ENCODE data around the gene CKS1B. TPM values are rescaled to one million over a fixed set of nuclear protein-coding genes. Genes with fewer than 3 reads are reported as not detected.
A peak's percentile ranks its signal among the peaks of the same experiment; 100 is the strongest.

CKS1B gene
- polyA plus RNA-seq, 2 of the 4 experiments (the other 2 are of a cell fraction) = 356 to 725 TPM

DNA sequence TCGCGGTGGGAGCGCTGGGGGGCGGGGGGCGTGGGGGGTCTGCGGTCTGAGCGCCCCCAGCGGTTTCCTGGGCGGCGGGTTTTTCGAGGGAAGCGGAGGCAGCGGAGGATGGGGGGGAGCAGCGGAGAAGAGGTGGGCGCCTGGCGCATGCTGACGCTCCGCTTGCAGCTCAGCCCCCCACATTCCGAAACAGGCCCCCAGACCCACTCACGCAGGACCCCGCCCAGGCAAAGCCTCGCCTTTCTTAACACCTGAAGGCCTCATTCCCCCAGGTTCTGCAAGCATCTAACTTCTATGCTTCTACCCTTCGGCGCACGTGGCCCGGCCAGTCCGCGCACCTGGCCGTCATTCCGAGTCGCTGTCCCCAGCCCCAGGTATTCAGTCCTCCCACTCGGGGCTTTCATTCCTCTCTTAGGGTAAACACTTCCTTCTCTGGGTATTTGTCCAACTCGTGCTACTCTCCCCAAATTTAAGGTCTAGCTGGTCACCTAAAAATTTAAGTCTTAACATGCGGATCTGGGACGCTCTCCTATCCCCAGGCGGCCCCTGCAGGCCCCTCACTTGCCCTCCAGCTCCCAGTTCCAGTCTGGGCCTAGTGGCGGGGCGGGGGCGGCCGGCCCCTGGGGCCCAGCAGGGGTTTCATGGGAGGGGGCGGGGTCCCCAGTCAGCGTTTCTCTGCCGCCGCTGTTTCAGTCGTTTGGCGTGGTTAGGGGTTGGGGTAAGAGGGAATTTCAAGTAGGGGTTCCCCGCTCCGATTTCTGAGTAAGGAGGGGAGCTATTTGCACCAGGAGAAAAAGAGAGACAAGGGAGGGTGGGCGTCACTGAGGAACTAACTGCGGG lies 25.3 kb downstream of the CKS1B start:
- Histone ChIP-seq H3K9me3 (no peaks in the 10 kb centered on the region), H3K27ac (peak overlapping the region; percentile 98 to 100), H3K4me3 (peak overlapping the region; percentile 80), H3K4me1 (peaks cover 32% of the 10 kb centered on the region), H3K4me2 (peak overlapping the region; percentile 99)
- DNase-seq (ENCODE audit: low read depth in 1 of 2, low spot score in 1 of 2) (peak in 1 of 2 experiments; percentile 50), ATAC-seq (no peak), FAIRE-seq (no peak)
- TF ChIP-seq RCOR1 (IDR thresholded peaks at IDR 0.05; ENCODE audit: low read depth, low read length) = no peak
- TF ChIP-seq, protein P1, sequence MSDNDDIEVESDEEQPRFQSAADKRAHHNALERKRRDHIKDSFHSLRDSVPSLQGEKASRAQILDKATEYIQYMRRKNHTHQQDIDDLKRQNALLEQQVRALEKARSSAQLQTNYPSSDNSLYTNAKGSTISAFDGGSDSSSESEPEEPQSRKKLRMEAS (IDR thresholded peaks at IDR 0.05) = peak; percentile 75
- ChIA-PET CTCF (interaction anchor here (0.5 to 1.5 kb wide), 4 partner anchors 85 to 469 kb away, joined by 3 to 4 read pairs (median 3); no protein-coding TSS in a partner anchor), POLR2A (interaction anchor here (1.8 to 4.8 kb wide), 4 partner anchors 16 to 29 kb away, joined by 7 to 52 read pairs (median 12); partner anchors contain the start of genes CKS1B, FLAD1 and SHC1)
- WGBS (ENCODE audit: missing lambda C conversion rate) = 31% methylated on average over 41 of the region's 50 CpGs

DNA sequence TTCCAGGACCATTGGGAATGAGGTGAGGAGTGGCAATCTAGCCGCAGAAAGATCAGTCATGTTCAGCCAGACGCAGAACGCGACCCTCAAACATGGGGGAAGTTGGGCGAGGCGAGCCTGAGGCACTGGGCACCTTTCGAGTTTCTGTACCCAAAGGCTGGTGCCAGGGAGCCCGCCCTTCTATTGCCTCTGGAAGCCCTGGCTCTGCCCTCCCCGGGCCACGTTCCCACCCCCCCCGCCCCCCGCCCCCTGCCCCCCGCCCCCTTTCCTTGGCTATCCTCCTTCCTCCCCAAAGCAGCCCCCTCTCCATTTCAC lies 25.9 kb downstream of the CKS1B start:
- ChIA-PET POLR2A (interaction anchor here (1.8 to 4.8 kb wide), 4 partner anchors 17 to 30 kb away, joined by 7 to 52 read pairs (median 12); partner anchors contain the start of genes CKS1B, FLAD1 and SHC1), CTCF (interaction anchor here (0.5 kb wide), 1 partner anchor 89 kb away, joined by 3 read pairs; no protein-coding TSS in a partner anchor)
- Histone ChIP-seq H3K4me3 (peak overlapping the region; percentile 80), H3K4me1 (peaks cover 36% of the 10 kb centered on the region), H3K9me3 (no peaks in the 10 kb centered on the region), H3K4me2 (peak overlapping the region; percentile 99), H3K27ac (peak overlapping the region; percentile 98 to 100)
- 0% methylated on average over 9 of the region's 13 CpGs for WGBS (ENCODE audit: missing lambda C conversion rate)
- ATAC-seq (peak in 1 of 2 experiments; percentile 0; a peak in 3 of 6 replicates), DNase-seq (ENCODE audit: low read depth in 1 of 2, low spot score in 1 of 2) (peak in 1 of 2 experiments; percentile 55), FAIRE-seq (no peak)
- TF ChIP-seq PHF8 (IDR thresholded peaks at IDR 0.05; ENCODE audit: borderline replicate concordance, low read depth) = no peak
- 0 out of 2 replicates have a peak, but pooled peaks have one; percentile 11 for TF ChIP-seq POLR2A (IDR thresholded peaks at IDR 0.05; ENCODE audit: low read length)
- no peak for TF ChIP-seq GATA3 (IDR thresholded peaks at IDR 0.05; ENCODE audit: borderline replicate concordance)

- ATAC-seq (peak; percentile 47 to 67), FAIRE-seq (no peak), DNase-seq (ENCODE audit: low read depth in 1 of 2, low spot score in 1 of 2) (peak; percentile 90 to 94)
- Histone ChIP-seq H3K9me3 (no peaks in the 10 kb centered on the region), H3K4me3 (peak overlapping the region; percentile 80), H3K27ac (peak overlapping the region; percentile 98 to 100), H3K4me2 (peak overlapping the region; percentile 99), H3K4me1 (peaks cover 36% of the 10 kb centered on the region)
- 2% methylated on average over 18 of the region's 43 CpGs for WGBS (ENCODE audit: missing lambda C conversion rate)
- ChIA-PET CTCF (no interaction called here), POLR2A (interaction anchor here (0.6 to 4.8 kb wide), 9 partner anchors 10 to 64 kb away, joined by 3 to 52 read pairs (median 5); partner anchors contain the start of genes CKS1B, FLAD1, PMVK and PYGO2)
- TF ChIP-seq MAFK (IDR thresholded peaks at IDR 0.05; ENCODE audit: partially characterized antibody) (peak; percentile 30), POLR2AphosphoS2 (conservative IDR thresholded peaks at IDR 0.05; ENCODE audit: low read length) (no peak), CEBPB (IDR thresholded peaks at IDR 0.05) (peak in 1 of 2 experiments; percentile 27; a peak in 1 of 4 replicates), PHF8 (IDR thresholded peaks at IDR 0.05; ENCODE audit: borderline replicate concordance, low read depth) (no peak), POLR2A (IDR thresholded peaks at IDR 0.05; ENCODE audit: low read length) (no peak; the same call in none of the 2 replicates), GATA3 (IDR thresholded peaks at IDR 0.05; ENCODE audit: borderline replicate concordance) (no peak; the same call in 1 of the 2 replicates), JUNB (IDR thresholded peaks at IDR 0.05) (peak; percentile 60; the same call in 1 of the 2 replicates), HEYL (CRISPR knock-in tag; IDR thresholded peaks at IDR 0.05) (no peak), REST (IDR thresholded peaks at IDR 0.05) (no peak; the same call in 1 of the 2 replicates), CBX2 (IDR thresholded peaks at IDR 0.05; ENCODE audit: borderline replicate concordance, low read depth) (no peak), SREBF2 (IDR thresholded peaks at IDR 0.05) (no peak), MYC (IDR thresholded peaks at IDR 0.05; ENCODE audit: borderline replicate concordance, low read length) (peak; percentile 56), HOXB13 (CRISPR knock-in tag; IDR thresholded peaks at IDR 0.05; ENCODE audit: low read depth) (no peak), ZC3H11A (IDR thresholded peaks at IDR 0.05) (no peak), HOXA7 (CRISPR knock-in tag; IDR thresholded peaks at IDR 0.05) (no peak), RAD21 (conservative IDR thresholded peaks at IDR 0.05 in 1 of 2, IDR thresholded peaks at IDR 0.05 in 1 of 2) (no peak; a peak in 3 of 5 replicates)
- TF ChIP-seq, protein P2, sequence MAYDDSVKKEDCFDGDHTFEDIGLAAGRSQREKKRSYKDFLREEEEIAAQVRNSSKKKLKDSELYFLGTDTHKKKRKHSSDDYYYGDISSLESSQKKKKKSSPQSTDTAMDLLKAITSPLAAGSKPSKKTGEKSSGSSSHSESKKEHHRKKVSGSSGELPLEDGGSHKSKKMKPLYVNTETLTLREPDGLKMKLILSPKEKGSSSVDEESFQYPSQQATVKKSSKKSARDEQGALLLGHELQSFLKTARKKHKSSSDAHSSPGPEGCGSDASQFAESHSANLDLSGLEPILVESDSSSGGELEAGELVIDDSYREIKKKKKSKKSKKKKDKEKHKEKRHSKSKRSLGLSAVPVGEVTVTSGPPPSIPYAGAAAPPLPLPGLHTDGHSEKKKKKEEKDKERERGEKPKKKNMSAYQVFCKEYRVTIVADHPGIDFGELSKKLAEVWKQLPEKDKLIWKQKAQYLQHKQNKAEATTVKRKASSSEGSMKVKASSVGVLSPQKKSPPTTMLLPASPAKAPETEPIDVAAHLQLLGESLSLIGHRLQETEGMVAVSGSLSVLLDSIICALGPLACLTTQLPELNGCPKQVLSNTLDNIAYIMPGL (CRISPR knock-in tag; IDR thresholded peaks at IDR 0.05; ENCODE audit: borderline replicate concordance) = no peak
- TF ChIP-seq, protein P3, sequence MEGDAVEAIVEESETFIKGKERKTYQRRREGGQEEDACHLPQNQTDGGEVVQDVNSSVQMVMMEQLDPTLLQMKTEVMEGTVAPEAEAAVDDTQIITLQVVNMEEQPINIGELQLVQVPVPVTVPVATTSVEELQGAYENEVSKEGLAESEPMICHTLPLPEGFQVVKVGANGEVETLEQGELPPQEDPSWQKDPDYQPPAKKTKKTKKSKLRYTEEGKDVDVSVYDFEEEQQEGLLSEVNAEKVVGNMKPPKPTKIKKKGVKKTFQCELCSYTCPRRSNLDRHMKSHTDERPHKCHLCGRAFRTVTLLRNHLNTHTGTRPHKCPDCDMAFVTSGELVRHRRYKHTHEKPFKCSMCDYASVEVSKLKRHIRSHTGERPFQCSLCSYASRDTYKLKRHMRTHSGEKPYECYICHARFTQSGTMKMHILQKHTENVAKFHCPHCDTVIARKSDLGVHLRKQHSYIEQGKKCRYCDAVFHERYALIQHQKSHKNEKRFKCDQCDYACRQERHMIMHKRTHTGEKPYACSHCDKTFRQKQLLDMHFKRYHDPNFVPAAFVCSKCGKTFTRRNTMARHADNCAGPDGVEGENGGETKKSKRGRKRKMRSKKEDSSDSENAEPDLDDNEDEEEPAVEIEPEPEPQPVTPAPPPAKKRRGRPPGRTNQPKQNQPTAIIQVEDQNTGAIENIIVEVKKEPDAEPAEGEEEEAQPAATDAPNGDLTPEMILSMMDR (IDR thresholded peaks at IDR 0.05) = no peak
- TF ChIP-seq, protein P4, sequence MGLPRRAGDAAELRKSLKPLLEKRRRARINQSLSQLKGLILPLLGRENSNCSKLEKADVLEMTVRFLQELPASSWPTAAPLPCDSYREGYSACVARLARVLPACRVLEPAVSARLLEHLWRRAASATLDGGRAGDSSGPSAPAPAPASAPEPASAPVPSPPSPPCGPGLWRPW (IDR thresholded peaks at IDR 0.05) = no peak
Measured at GRCh38 chr1:155000726-155001424, 26.4 kb downstream of the CKS1B start.
